Ishikawa (cell line): ENCODE measurements around the gene SRSF12.

Source experiments
- CEBPB ChIP-seq: IDR thresholded peaks from 2 replicates; pipeline ENCODE4 v1.6.1; 2012
- CREB1 ChIP-seq: IDR thresholded peaks from 2 replicates; pipeline ENCODE4 v1.6.1; 2012; ENCODE audit warnings: low read depth
- EGR1 ChIP-seq: IDR thresholded peaks from 2 replicates; pipeline ENCODE4 v1.6.1; 2012
- EP300 ChIP-seq: IDR thresholded peaks from 2 replicates; pipeline ENCODE4 v1.6.1; 2012; ENCODE audit warnings: borderline replicate concordance
- FOXM1 ChIP-seq: IDR thresholded peaks from 2 replicates; pipeline ENCODE4 v1.6.1; 2012; ENCODE audit warnings: low read depth, borderline replicate concordance
- MAX ChIP-seq: IDR thresholded peaks from 2 replicates; pipeline ENCODE4 v1.6.1; 2012
- NFIC ChIP-seq: IDR thresholded peaks from 2 replicates; pipeline ENCODE4 v1.6.1; 2012
- RAD21 ChIP-seq: IDR thresholded peaks from 2 replicates; pipeline ENCODE4 v1.6.1; 2012; ENCODE audit warnings: low read depth
- REST ChIP-seq: IDR thresholded peaks from 2 replicates; pipeline ENCODE4 v1.6.1; 2012; ENCODE audit warnings: low read depth, mild to moderate bottlenecking
- TAF1 ChIP-seq: IDR thresholded peaks from 2 replicates; pipeline ENCODE4 v1.6.1; 2012; ENCODE audit warnings: low read depth, mild to moderate bottlenecking
- TCF12 ChIP-seq: IDR thresholded peaks from 2 replicates; pipeline ENCODE4 v1.6.1; 2012; ENCODE audit warnings: low read depth
- TEAD4 ChIP-seq: IDR thresholded peaks from 2 replicates; pipeline ENCODE4 v1.6.1; 2012
- USF1 ChIP-seq: IDR thresholded peaks from 2 replicates; pipeline ENCODE4 v1.6.1; 2012
- YY1 ChIP-seq: IDR thresholded peaks from 2 replicates; pipeline ENCODE4 v1.6.1; 2012; ENCODE audit warnings: low read depth
- ZBTB7A ChIP-seq: IDR thresholded peaks from 2 replicates; pipeline ENCODE4 v1.6.1; 2012; ENCODE audit warnings: low read depth

Gene SRSF12

GRCh38 chr6:89118931-89119330, 1.1 kb upstream of the SRSF12 start:
- TF ChIP-seq NFIC (no peak), ZBTB7A (no peak), CREB1 (no peak), EGR1 (no peak), TCF12 (no peak), YY1 (no peak), EP300 (no peak), FOXM1 (no peak), USF1 (no peak), RAD21 (no peak), CEBPB (no peak), TAF1 (no peak), MAX (no peak), TEAD4 (no peak)

- no peak for TF ChIP-seq CREB1
- no peak for TF ChIP-seq EP300
Observed at GRCh38 chr6:89116702-89117101, 1.2 kb downstream of the SRSF12 start.

- TF ChIP-seq USF1 = no peak
- TF ChIP-seq CREB1 = no peak
- TF ChIP-seq TAF1 = no peak
- no peak for TF ChIP-seq FOXM1
- TF ChIP-seq EGR1 = no peak
- no peak for TF ChIP-seq CEBPB
- TF ChIP-seq NFIC = no peak
- TF ChIP-seq RAD21 = no peak
- TF ChIP-seq YY1 = no peak
- no peak for TF ChIP-seq TEAD4
- no peak for TF ChIP-seq MAX
Observed at GRCh38 chr6:89111933-89112332, 5.9 kb downstream of the SRSF12 start.

GRCh38 chr6:89110284-89110683, 7.6 kb downstream of the SRSF12 start:
- TF ChIP-seq TEAD4 (no peak), NFIC (no peak), CREB1 (no peak), REST (no peak), MAX (no peak), TAF1 (no peak), RAD21 (no peak), FOXM1 (no peak), TCF12 (no peak)

GRCh38 chr6:89100114-89100513, 17.8 kb downstream of the SRSF12 start:
- TF ChIP-seq CEBPB (no peak), MAX (no peak), EP300 (no peak), USF1 (no peak), TEAD4 (no peak), REST (no peak), CREB1 (no peak), RAD21 (no peak), FOXM1 (no peak), TAF1 (no peak), EGR1 (no peak), ZBTB7A (no peak), TCF12 (no peak), NFIC (no peak), YY1 (no peak)
